NB4 (cell line): ENCODE measurements around the gene FAM20C.

Source experiments
- CTCF ChIP-seq: IDR thresholded peaks from one replicate; pipeline ENCODE4 v1.5.1; 2012; ENCODE audit warnings: low read depth, low read length
- MAX ChIP-seq: IDR thresholded peaks from 2 replicates; pipeline ENCODE4 v1.6.1; 2011; ENCODE audit warnings: low read depth, low read length
- MYC ChIP-seq: IDR thresholded peaks from 2 replicates; pipeline ENCODE4 v1.6.1; 2011; ENCODE audit warnings: low read depth, low read length

- TF ChIP-seq CTCF (no peak), MAX (no peak), MYC (no peak)
Observed at GRCh38 chr7:271266-272107, 79.1 kb downstream of the FAM20C start.
